Astrocyte (in vitro differentiated cells and primary cell): ENCODE data around the gene PROSER2. TPM values are rescaled to one million over a fixed set of nuclear protein-coding genes. Genes with fewer than 3 reads are reported as not detected.

Experiments used
- DNase-seq: peaks from one replicate; pipeline ENCODE4 v3.0.0-alpha.2; 2010; ENCODE audit warnings: low read depth
- FAIRE-seq: peaks from 2 replicates; lab custom pipeline; 2011; peaks lifted over from hg19 to GRCh38; lab: Jason Lieb, UNC
- H2AFZ ChIP-seq: 2 replicates; pipeline ENCODE4 v1.6.0; 2012; ENCODE audit warnings: low read depth, low read length, inconsistent platforms
- H3K27ac ChIP-seq: 2 replicates; pipeline ENCODE4 v1.5.1; 2011; ENCODE audit warnings: low read depth, low read length, inconsistent platforms
- H3K27me3 ChIP-seq: 2 replicates; pipeline ENCODE4 v1.6.0; 2011; ENCODE audit warnings: low read length, inconsistent platforms; ENCODE audit not compliant: insufficient read depth
- H3K36me3 ChIP-seq: 2 replicates; pipeline ENCODE4 v1.5.1; 2011; ENCODE audit warnings: low read length, inconsistent platforms; ENCODE audit not compliant: insufficient read depth
- H3K4me1 ChIP-seq: 2 replicates; pipeline ENCODE4 v1.5.1; 2011; ENCODE audit warnings: low read length, inconsistent platforms; ENCODE audit not compliant: insufficient read depth
- H3K4me2 ChIP-seq: 2 replicates; pipeline ENCODE4 v1.6.0; 2012; ENCODE audit warnings: low read length, inconsistent platforms
- H3K4me3 ChIP-seq: 2 replicates; pipeline ENCODE4 v1.5.1; 2011; ENCODE audit warnings: low read depth, mild to moderate bottlenecking, low read length, inconsistent platforms; ENCODE audit not compliant: insufficient read depth
- H3K79me2 ChIP-seq: 2 replicates; pipeline ENCODE4 v1.6.0; 2012; ENCODE audit warnings: mild to moderate bottlenecking, low read length, inconsistent platforms; ENCODE audit not compliant: insufficient read depth
- H3K9ac ChIP-seq: 2 replicates; pipeline ENCODE4 v1.6.0; 2012; ENCODE audit warnings: mild to moderate bottlenecking, low read length, inconsistent platforms
- H3K9me3 ChIP-seq: 2 replicates; pipeline ENCODE4 v1.5.1; 2012; ENCODE audit warnings: low read depth, mild to moderate bottlenecking, low read length, inconsistent platforms; ENCODE audit not compliant: insufficient read depth
- H4K20me1 ChIP-seq: 2 replicates; pipeline ENCODE4 v1.6.0; 2012; ENCODE audit warnings: low read length, inconsistent platforms; ENCODE audit not compliant: insufficient read depth
- H3K27ac Mint-ChIP-seq: one replicate; pipeline ENCODE4 v1.8.0; 2021; ENCODE audit warnings: mild to moderate bottlenecking, mixed read lengths; ENCODE audit not compliant: unreplicated experiment
- H3K27me3 Mint-ChIP-seq: one replicate; pipeline ENCODE4 v1.8.0; 2021; ENCODE audit warnings: low read depth, mixed read lengths; ENCODE audit not compliant: unreplicated experiment
- H3K36me3 Mint-ChIP-seq: one replicate; pipeline ENCODE4 v1.8.0; 2021; ENCODE audit warnings: low read depth, mixed read lengths; ENCODE audit not compliant: unreplicated experiment
- H3K4me1 Mint-ChIP-seq: one replicate; pipeline ENCODE4 v1.8.0; 2021; ENCODE audit warnings: low read depth, mixed read lengths; ENCODE audit not compliant: unreplicated experiment
- H3K4me3 Mint-ChIP-seq: one replicate; pipeline ENCODE4 v1.8.0; 2021; ENCODE audit warnings: mild to moderate bottlenecking, moderate library complexity, mixed read lengths; ENCODE audit not compliant: unreplicated experiment
- H3K9me3 Mint-ChIP-seq: one replicate; pipeline ENCODE4 v1.8.0; 2021; ENCODE audit warnings: mild to moderate bottlenecking, mixed read lengths; ENCODE audit not compliant: unreplicated experiment
- EZH2 ChIP-seq: IDR thresholded peaks from 2 replicates; pipeline ENCODE4 v1.6.1; 2012; ENCODE audit warnings: mild to moderate bottlenecking, low read length, inconsistent platforms; ENCODE audit not compliant: insufficient read depth
- total RNA-seq: library from RNA; stranded (reverse); gene quantifications from 2 replicates; pipeline ENCODE4 v1.2.1, GENCODE V29; 2021
- TF ChIP-seq, protein P1 (sequence below): IDR thresholded peaks from 2 replicates; pipeline ENCODE4 v1.5.1; 2011; ENCODE audit warnings: low read depth, mild to moderate bottlenecking, inconsistent platforms, low read length, moderate library complexity; ENCODE audit not compliant: insufficient read depth

The PROSER2 gene
- total RNA-seq, 1 donor from 2014 or later = 12.1 TPM

DNA sequence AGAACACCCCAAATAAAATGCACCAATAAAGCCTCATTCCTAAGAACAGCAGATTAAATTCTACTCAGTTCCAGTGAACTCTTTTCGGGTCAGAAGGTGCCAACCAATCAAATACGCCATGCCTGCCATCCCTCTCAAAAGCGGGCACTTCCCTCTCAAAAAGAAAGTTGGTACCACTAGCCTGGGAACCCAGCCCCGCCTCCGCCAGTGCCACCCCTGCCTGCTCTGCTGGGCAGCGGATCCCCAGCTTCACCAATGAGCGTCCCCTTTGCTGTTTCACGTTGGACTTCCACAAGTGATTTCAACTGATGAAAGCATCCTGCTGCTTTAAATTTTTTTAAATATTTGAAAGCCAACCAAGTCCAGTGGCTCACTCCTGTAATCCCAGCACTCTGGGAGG lies 33.2 kb upstream of the PROSER2 start:
- DNase-seq (no peak), FAIRE-seq (no peak)
- H3K9me3 Mint-ChIP-seq = no peaks in the 10 kb centered on the region
- no peak for TF ChIP-seq EZH2
- TF ChIP-seq, protein P1, sequence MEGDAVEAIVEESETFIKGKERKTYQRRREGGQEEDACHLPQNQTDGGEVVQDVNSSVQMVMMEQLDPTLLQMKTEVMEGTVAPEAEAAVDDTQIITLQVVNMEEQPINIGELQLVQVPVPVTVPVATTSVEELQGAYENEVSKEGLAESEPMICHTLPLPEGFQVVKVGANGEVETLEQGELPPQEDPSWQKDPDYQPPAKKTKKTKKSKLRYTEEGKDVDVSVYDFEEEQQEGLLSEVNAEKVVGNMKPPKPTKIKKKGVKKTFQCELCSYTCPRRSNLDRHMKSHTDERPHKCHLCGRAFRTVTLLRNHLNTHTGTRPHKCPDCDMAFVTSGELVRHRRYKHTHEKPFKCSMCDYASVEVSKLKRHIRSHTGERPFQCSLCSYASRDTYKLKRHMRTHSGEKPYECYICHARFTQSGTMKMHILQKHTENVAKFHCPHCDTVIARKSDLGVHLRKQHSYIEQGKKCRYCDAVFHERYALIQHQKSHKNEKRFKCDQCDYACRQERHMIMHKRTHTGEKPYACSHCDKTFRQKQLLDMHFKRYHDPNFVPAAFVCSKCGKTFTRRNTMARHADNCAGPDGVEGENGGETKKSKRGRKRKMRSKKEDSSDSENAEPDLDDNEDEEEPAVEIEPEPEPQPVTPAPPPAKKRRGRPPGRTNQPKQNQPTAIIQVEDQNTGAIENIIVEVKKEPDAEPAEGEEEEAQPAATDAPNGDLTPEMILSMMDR = no peak
- no peaks in the 10 kb centered on the region for H4K20me1 ChIP-seq
- peaks cover 34% of the 10 kb centered on the region for H3K27me3 Mint-ChIP-seq
- H3K9ac ChIP-seq = no peak overlapping the region
- H3K79me2 ChIP-seq = no peaks in the 10 kb centered on the region
- H3K27me3 ChIP-seq = no peaks in the 10 kb centered on the region
- H3K4me2 ChIP-seq = no peak overlapping the region
- H3K4me1 ChIP-seq = peaks cover 12% of the 10 kb centered on the region
- no peak overlapping the region for H3K27ac Mint-ChIP-seq
- no peak overlapping the region for H3K27ac ChIP-seq
- no peak overlapping the region for H3K4me3 Mint-ChIP-seq
- peaks cover 11% of the 10 kb centered on the region for H3K4me1 Mint-ChIP-seq
- no peaks in the 10 kb centered on the region for H3K36me3 ChIP-seq
- H3K9me3 ChIP-seq = no peaks in the 10 kb centered on the region
- H2AFZ ChIP-seq = no peak overlapping the region
- H3K4me3 ChIP-seq = no peak overlapping the region
- no peaks in the 10 kb centered on the region for H3K36me3 Mint-ChIP-seq

DNA sequence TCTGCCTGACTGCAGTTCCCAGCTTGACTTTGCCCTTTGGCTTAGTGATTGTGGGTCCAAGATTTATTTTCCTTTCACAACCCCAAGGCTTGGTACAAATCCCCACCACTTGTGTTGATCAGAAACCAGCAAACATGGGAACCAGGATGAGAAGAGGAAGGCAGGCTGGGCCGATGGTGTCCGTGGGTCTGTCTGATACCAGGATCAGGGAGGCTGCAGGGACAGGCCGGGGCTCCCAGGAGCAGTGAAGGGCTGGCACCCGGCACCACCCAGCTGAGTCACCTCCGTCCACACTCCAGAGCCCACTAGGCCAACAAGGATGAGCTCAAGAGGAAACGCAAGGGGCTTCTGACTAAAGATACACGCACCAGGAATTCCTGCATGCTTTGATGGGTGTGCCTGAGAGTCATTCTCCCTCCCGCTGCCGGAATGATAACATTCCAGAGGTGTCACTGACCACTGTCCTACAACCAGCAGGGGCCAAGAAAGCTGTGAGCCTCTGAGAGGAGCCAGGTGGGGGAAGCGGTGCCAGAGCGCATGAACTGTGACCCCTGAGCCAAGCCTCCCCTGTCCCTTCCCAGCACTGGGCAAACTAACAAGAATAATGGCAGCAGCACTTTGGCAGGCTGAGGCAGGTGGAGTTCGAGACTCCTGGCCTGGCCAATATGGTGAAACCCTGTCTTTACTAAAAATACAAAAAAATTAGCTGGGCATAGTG lies 29.2 kb upstream of the PROSER2 start:
- peak overlapping the region; percentile 68 for H3K27ac Mint-ChIP-seq

More for the DNA sequence above, 29.2 kb upstream of the PROSER2 start:
- Mint-ChIP-seq H3K36me3 (no peaks in the 10 kb centered on the region), H3K27me3 (peaks cover 18% of the 10 kb centered on the region), H3K4me1 (peaks cover 13% of the 10 kb centered on the region), H3K9me3 (no peaks in the 10 kb centered on the region), H3K4me3 (no peak overlapping the region)
- no peaks in the 10 kb centered on the region for H3K9me3 ChIP-seq
- no peaks in the 10 kb centered on the region for H3K36me3 ChIP-seq
- TF ChIP-seq, protein P1 = no peak
- no peak for TF ChIP-seq EZH2
- H3K4me2 ChIP-seq = peak overlapping the region; percentile 63
- DNase-seq (peak; percentile 72), FAIRE-seq (peak; percentile 39)
- H3K27ac ChIP-seq = peak overlapping the region; percentile 38
- H3K79me2 ChIP-seq = no peaks in the 10 kb centered on the region
- H2AFZ ChIP-seq = peak overlapping the region; percentile 69
- no peak overlapping the region for H3K4me3 ChIP-seq
- no peaks in the 10 kb centered on the region for H4K20me1 ChIP-seq
- H3K4me1 ChIP-seq = peaks cover 12% of the 10 kb centered on the region
- H3K27me3 ChIP-seq = no peaks in the 10 kb centered on the region
- H3K9ac ChIP-seq = peak overlapping the region; percentile 63
